RWPE1 (cell line): Measurements from ENCODE around the gene MGAT3.

Experiments used
- CTCF ChIA-PET: fragments of 350-600 bp; sonication (Branson Sonifier 250); formaldehyde crosslinking; extraction: SDS; loops from one replicate; lab custom pipeline; 2021; lab: Yijun Ruan, JAX
- POLR2A ChIA-PET: fragments of 400-600 bp; formaldehyde crosslinking; extraction: SDS; loops from one replicate; lab custom pipeline; 2020; ENCODE audit warnings: antibody characterized with exemption; ENCODE audit not compliant: low non-redundant PET; lab: Yijun Ruan, JAX
- DNase-seq: peaks from one replicate; pipeline ENCODE4 v3.0.0; 2012; ENCODE audit warnings: low spot score
- H3K27ac ChIP-seq: fragments of 450-650 bp; 2 replicates; pipeline ENCODE4 v1.5.1; 2017
- TF ChIP-seq, protein P1 (sequence below): fragments of 450-650 bp; conservative IDR thresholded peaks from 2 replicates; pipeline ENCODE4 v1.5.1; 2017; ENCODE audit warnings: low read depth, mild to moderate bottlenecking

The MGAT3 gene

GRCh38 chr22:39527481-39527961 is 70.7 kb downstream of the MGAT3 start:
- TF ChIP-seq, protein P1, sequence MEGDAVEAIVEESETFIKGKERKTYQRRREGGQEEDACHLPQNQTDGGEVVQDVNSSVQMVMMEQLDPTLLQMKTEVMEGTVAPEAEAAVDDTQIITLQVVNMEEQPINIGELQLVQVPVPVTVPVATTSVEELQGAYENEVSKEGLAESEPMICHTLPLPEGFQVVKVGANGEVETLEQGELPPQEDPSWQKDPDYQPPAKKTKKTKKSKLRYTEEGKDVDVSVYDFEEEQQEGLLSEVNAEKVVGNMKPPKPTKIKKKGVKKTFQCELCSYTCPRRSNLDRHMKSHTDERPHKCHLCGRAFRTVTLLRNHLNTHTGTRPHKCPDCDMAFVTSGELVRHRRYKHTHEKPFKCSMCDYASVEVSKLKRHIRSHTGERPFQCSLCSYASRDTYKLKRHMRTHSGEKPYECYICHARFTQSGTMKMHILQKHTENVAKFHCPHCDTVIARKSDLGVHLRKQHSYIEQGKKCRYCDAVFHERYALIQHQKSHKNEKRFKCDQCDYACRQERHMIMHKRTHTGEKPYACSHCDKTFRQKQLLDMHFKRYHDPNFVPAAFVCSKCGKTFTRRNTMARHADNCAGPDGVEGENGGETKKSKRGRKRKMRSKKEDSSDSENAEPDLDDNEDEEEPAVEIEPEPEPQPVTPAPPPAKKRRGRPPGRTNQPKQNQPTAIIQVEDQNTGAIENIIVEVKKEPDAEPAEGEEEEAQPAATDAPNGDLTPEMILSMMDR = no peak
- H3K27ac ChIP-seq = peak overlapping the region; percentile 98
- ChIA-PET POLR2A (no interaction called here), CTCF (interaction anchor here (0.5 to 0.7 kb wide), 2 partner anchors 12 to 659 kb away, joined by 3 read pairs; no protein-coding TSS in a partner anchor)
- DNase-seq = no peak

GRCh38 chr22:39528080-39528661 is 71.4 kb downstream of the MGAT3 start:
- peak overlapping the region; percentile 98 for H3K27ac ChIP-seq
- ChIA-PET POLR2A (interaction anchor here (1.2 kb wide), 1 partner anchor 209 kb away, joined by 5 read pairs; the partner anchor contains the start of gene RPL3), CTCF (interaction anchor here (0.7 to 1.6 kb wide), 2 partner anchors 34 to 83 kb away, joined by 3 to 11 read pairs; no protein-coding TSS in a partner anchor)
- TF ChIP-seq, protein P1 = no peak
- DNase-seq = no peak

DNA sequence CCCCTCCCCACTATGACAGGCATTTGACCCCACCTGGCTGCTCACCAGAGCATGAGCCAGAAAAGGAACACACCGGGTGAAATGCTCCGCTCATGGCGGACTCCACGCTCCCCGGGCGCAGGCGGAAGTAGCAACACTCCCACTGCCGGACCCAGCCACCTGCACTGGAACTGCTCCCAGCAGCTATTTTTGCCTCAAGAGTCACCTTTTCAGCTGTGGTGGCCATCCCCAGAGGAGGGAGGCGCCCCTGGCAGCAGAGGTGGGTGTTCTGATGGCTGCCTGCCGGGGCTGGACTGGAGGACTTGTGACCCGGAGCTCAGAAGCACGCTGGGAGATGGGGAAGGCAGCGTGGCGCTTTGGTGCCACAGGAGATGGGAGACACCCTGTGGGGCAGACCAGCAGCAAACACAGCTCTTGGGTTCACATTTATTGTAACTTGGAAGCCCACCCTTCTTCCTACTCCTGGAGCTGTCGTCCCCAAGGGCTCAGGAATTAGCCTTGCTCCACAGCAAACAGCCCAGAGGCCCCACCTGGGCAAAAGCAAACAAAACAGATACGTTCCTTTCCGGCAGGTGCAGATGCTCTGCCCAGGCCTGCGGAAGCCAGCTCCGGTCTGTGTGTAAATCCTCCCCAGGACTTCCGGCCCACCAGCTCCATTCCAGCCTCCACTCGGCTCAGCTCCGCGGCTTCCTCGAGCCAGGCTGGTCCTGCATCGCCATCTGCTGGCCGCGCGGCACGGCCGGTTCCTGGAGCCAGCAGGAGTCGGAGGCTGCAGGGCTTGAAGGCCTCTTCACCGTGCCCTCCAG is 72.1 kb downstream of the MGAT3 start:
- H3K27ac ChIP-seq = peak overlapping the region; percentile 98
- TF ChIP-seq, protein P1 = peak; percentile 97
- CTCF ChIA-PET = interaction anchor here (0.6 to 1.6 kb wide), 11 partner anchors 9 to 810 kb away, joined by 3 to 11 read pairs (median 3); no protein-coding TSS in a partner anchor
- DNase-seq = peak; percentile 67
- POLR2A ChIA-PET = interaction anchor here (0.5 to 1.2 kb wide), 2 partner anchors 209 to 952 kb away, joined by 5 to 6 read pairs; partner anchors contain the start of gene RPL3

GRCh38 chr22:39529487-39529851 is 72.7 kb downstream of the MGAT3 start:
- H3K27ac ChIP-seq = peak overlapping the region; percentile 98
- POLR2A ChIA-PET = interaction anchor here (0.5 to 1.2 kb wide), 2 partner anchors 210 to 952 kb away, joined by 5 to 6 read pairs; partner anchors contain the start of gene RPL3
- no peak for DNase-seq
- TF ChIP-seq, protein P1 = no peak; the same call in none of the 2 replicates
- CTCF ChIA-PET = interaction anchor here (0.6 to 1.6 kb wide), 10 partner anchors 10 to 811 kb away, joined by 3 to 11 read pairs (median 4); no protein-coding TSS in a partner anchor

DNA sequence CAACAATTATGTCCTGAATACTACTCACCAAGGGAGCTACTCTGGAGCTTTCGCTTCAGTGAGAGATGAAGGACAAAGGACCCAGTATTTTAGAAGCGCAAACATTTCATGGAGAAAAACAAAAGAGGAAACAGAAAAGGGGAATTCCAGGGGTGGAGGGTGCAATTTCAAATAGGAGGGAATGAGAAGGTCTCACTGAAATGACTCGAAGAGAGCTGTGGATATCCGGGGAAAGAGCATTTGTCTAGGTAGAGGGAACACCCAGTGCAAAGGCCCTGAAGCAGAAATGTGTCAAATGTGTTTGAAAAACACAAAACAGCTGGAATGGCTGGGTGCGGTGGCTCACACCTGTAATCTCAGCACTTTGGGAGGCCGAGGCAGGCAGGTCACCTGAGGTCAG is 73.3 kb downstream of the MGAT3 start:
- POLR2A ChIA-PET = interaction anchor here (0.6 kb wide), 1 partner anchor 214 kb away, joined by 3 read pairs; no protein-coding TSS in a partner anchor
- TF ChIP-seq, protein P1 = no peak
- H3K27ac ChIP-seq = peak overlapping the region; percentile 98
- CTCF ChIA-PET = interaction anchor here (0.7 to 1.2 kb wide), 2 partner anchors 213 to 651 kb away, joined by 4 to 5 read pairs; no protein-coding TSS in a partner anchor
- DNase-seq = no peak
